AG08396 (cell line): ENCODE data around the gene TOGARAM1.

ENCODE experiments used
- DNase-seq: peaks from one replicate; pipeline ENCODE4 v3.0.0; 2012; ENCODE audit warnings: low spot score, mixed read lengths

TOGARAM1 gene

GRCh38 chr14:45084946-45085346 is 123.0 kb downstream of the TOGARAM1 start:
- DNase-seq, result no peak

DNA sequence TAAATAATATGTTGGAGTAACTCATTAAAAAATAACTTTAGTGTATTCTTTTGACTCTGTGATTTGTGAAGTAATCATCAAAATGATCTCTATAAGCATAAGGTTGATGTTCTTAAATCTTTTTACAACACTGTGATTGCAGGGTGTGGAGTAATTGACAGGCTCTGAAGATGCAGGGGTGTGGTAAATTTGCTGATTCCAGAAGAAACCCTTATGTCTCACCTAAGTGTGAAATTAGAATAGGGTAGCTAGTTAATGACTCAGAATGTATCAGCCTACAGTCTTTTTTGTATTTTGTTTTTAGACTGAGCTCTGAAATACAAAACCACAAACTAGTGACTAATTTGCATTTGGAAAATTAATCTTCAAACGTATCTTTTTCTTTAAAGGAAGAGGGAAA is 127.8 kb downstream of the TOGARAM1 start:
- DNase-seq, result peak; percentile 15

GRCh38 chr14:45091710-45092109 is 129.7 kb downstream of the TOGARAM1 start:
- DNase-seq, result no peak

DNA sequence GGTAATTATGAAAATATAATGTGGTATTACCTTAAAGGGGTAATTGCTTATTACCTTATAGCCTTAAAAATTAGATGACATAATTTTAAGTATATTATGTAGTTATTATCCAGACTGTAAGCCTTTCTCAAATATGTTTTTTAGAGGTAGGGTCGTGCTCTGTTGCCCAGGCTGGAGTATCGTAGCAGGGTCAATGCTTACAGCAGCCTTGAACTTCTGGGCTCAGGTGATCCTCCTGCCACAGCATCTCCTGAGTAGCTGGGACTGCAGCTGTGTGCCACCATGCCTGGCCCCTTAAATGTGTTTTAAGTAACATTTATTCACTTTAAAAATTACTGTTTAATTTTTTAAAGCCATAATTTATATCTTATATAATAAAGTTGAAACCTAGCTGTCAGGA is 132.3 kb downstream of the TOGARAM1 start:
- no peak for DNase-seq

DNA sequence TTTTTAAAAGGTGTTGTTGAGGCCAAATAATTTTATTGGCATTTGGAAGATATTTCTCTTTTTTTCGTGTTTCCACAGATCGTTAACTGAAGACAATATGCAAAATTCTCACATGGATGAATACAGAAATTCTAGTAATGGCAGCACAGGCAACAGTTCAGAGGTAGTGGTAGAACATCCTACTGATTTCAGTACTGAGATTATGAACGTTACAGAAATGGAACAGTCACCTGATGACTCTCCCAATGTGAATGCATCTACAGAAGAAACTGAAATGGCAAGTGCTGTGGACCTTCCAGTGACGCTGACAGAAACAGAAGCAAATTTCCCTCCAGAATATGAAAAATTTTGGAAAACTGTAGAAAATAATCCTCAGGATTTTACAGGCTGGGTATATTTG is 133.2 kb downstream of the TOGARAM1 start:
- DNase-seq, result no peak

GRCh38 chr14:45096218-45096617 is 134.2 kb downstream of the TOGARAM1 start:
- DNase-seq, result no peak

DNA sequence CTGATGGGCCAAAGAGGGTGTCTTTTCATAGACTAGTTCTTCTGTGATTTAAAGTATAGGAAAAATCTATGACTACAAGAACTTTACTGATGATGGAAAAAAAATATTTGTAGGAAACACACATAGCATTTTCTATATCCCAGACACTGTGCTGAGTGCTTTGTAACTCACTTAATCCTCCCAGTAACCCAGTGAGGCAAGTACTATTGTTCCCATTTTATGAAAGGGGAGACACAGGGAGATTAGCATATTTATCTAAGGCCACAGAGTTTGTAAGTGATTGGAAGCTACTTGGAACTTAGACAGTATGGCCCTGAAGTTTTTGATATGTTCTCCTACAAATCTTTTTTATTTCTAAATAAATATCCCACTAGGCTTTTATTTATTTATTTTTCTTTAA is 141.8 kb downstream of the TOGARAM1 start:
- no peak for DNase-seq

DNA sequence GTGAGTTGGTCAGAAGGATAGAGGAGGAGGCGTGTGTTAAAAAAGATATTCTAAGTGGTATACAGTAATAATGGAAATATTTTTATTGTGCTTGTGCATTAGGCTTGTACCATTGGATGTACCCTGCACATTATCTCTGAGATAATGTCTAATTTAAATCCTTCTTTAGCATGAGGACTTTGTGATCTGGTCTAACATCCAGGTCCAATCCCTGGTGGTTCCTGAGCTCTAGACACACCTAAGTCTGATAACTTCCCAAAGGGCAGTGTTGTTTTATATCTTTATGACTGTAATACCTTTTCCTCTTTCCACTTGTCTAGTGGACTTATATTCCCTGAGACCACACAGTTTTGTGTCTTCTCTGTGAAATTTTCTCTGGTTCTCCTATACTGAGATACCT is 142.6 kb downstream of the TOGARAM1 start:
- DNase-seq, result no peak

DNA sequence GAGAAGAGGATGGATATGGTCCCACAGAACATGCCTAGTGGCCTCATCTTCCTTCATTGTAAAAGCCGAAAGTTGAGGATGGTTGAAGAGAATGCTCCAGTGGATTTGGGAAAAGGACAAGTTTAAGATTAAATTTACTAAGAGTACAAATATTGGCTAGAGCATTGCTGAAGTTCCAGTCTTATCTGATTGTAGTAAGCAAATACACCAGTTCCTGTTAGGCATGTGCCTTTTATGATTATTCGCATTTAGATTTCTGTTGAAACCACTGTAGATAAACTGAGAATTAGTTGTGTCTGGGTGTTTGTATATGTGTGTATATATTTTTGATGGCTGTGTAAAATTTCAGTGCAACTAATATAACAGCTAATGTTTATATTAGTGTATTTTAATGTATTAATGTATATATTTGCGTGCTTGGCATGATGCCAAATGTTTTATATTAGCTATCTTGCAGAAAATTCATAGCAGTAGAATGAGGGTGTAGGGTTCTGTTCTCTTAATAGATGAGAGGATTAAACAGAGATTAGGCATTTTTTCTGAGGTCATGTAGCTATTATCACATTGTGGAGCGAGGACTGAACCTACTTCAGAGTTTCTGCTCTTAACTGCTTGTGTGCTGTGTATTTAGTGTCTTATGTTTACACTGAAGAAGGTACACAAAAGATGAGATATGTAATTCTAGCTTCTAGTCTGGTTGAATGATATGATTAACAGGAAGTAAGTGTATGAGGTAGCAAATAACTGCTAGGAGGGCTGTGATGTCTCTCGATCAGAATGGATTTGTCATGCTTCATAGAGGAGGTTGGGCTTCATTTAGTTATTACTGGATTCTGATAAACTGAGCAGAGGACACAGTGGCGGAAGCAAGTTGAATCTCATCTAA is 151.1 kb downstream of the TOGARAM1 start:
- no peak for DNase-seq

GRCh38 chr14:45114327-45114726 is 152.3 kb downstream of the TOGARAM1 start:
- no peak for DNase-seq

GRCh38 chr14:45118594-45118993 is 156.6 kb downstream of the TOGARAM1 start:
- no peak for DNase-seq

DNA sequence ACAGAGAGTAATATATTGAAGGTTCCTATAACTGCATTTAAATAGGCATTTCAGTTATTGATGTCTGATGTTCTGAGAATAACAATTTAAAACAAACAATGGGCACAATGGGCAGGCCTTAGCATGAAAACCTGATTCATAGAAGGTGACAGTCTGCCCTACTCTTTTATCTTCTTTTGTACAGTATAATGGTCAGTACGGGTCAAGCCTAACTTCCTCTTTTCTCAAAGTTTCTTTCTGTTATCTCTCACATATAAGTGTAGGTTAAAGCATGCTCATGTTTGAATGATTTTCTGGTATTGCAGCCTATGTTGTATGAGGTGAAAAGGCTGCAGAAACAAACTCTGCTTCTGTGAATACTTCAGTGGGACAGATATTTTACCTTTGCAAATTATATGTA is 158.1 kb downstream of the TOGARAM1 start:
- DNase-seq, result no peak

DNA sequence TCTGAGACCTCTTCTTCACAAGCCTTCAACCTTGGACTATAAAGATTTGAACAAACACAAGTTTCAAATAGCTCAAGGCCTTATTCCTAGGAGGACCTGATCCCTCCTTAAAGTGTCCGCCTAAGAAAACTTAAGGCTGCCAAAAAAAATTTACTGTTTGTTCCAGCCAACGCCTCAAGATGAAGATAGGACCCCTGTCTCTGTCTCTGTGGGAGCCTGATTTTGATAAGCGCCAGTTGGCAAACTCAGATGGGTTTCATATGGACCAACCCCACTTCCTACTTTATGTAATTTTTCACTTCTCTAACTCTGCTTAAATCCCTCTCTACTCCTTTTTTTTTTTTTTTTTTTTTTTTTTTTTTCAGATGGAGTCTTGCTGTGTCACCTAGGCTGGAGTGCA is 161.3 kb downstream of the TOGARAM1 start:
- DNase-seq, result no peak
